ENCODE data around the gene PCNA.

DNA sequence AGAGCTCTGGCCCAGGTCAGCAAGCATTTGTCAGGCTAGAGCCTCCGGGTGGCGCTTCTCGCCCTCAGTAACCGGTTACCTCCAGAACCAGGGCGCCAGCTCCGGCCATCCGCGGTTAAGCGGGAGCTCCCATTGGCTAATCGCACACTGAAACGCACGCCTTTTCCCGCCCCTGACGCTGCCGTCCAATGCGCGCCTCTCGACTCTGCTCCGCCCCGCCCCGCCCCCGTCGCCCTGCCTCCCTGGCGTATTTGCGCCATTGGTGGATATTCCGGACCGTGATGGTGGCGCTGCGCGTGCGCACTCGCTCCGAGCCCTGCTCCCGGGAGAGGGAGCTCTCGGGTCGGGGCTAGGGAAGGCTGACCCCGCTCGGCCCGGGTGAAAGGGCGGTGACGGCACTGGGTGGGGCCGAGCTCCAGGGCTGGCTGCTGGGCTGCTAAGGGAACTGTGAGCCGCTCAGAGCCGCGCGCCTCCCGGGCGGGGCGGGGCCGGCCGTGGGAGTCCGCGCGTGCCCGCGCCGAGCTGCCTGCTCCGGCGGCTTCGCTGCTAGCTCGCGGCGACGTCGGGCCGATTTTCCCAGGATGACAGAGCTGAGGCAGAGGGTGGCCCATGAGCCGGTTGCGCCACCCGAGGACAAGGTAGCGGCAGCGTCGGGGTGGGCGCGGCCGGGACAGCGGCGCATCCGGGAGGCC, 6.9 kb upstream of the PCNA start, which contains the start of gene CDS2:
- peak; percentile 74 for TF ChIP-seq POLR2A (IDR thresholded peaks at IDR 0.05; ENCODE audit: low read length)
- TF ChIP-seq NR3C1 (IDR thresholded peaks at IDR 0.05), result no peak
- TF ChIP-seq, protein P1, sequence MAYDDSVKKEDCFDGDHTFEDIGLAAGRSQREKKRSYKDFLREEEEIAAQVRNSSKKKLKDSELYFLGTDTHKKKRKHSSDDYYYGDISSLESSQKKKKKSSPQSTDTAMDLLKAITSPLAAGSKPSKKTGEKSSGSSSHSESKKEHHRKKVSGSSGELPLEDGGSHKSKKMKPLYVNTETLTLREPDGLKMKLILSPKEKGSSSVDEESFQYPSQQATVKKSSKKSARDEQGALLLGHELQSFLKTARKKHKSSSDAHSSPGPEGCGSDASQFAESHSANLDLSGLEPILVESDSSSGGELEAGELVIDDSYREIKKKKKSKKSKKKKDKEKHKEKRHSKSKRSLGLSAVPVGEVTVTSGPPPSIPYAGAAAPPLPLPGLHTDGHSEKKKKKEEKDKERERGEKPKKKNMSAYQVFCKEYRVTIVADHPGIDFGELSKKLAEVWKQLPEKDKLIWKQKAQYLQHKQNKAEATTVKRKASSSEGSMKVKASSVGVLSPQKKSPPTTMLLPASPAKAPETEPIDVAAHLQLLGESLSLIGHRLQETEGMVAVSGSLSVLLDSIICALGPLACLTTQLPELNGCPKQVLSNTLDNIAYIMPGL (CRISPR knock-in tag; IDR thresholded peaks at IDR 0.05; ENCODE audit: borderline replicate concordance), result no peak

Data from A549 (cell line).